H9 (cell line): Measurements from ENCODE around the gene ULK1. TPM values are rescaled to one million over a fixed set of nuclear protein-coding genes. Genes with fewer than 3 reads are reported as not detected.

Experiments used
- DNase-seq: peaks from one replicate; pipeline ENCODE4 v3.0.0-alpha.2; 2017
- H2AFZ ChIP-seq: one replicate; pipeline ENCODE4 v1.6.1; 2013; ENCODE audit warnings: mild to moderate bottlenecking, low read length, control low read depth, moderate library complexity
- H2AK5ac ChIP-seq: 2 replicates; pipeline ENCODE4 v1.6.1; 2013; ENCODE audit warnings: low read length, control low read depth, mixed read lengths; ENCODE audit not compliant: insufficient read length
- H2BK120ac ChIP-seq: one replicate; pipeline ENCODE4 v1.6.1; 2013; ENCODE audit warnings: low read depth, mild to moderate bottlenecking, low read length, control low read depth, inconsistent platforms; ENCODE audit not compliant: poor library complexity, severe bottlenecking
- H2BK12ac ChIP-seq: 2 replicates; pipeline ENCODE4 v1.6.1; 2013; ENCODE audit warnings: low read length, control low read depth, mixed read lengths, low read depth; ENCODE audit not compliant: insufficient read length
- H2BK15ac ChIP-seq: 2 replicates; pipeline ENCODE4 v1.6.1; 2013; ENCODE audit warnings: low read depth, low read length, control low read depth
- H2BK20ac ChIP-seq: one replicate; pipeline ENCODE4 v1.6.1; 2013; ENCODE audit warnings: low read depth, mild to moderate bottlenecking, low read length, control low read depth, inconsistent platforms; ENCODE audit not compliant: poor library complexity, severe bottlenecking
- H2BK5ac ChIP-seq: 2 replicates; pipeline ENCODE4 v1.6.1; 2013; ENCODE audit warnings: low read length, control low read depth, mixed read lengths; ENCODE audit not compliant: insufficient read length
- H3K14ac ChIP-seq: 2 replicates; pipeline ENCODE4 v1.6.1; 2013; ENCODE audit warnings: low read length, control low read depth; ENCODE audit not compliant: insufficient read depth
- H3K18ac ChIP-seq: 2 replicates; pipeline ENCODE4 v1.6.1; 2013; ENCODE audit warnings: low read depth, mild to moderate bottlenecking, mixed read lengths, low read length, control low read depth; ENCODE audit not compliant: insufficient read length
- H3K23ac ChIP-seq: 2 replicates; pipeline ENCODE4 v1.6.1; 2013; ENCODE audit warnings: low read length, control low read depth, mixed read lengths, low read depth; ENCODE audit not compliant: insufficient read length
- H3K23me2 ChIP-seq: 2 replicates; pipeline ENCODE4 v1.6.1; 2013; ENCODE audit warnings: low read depth, mild to moderate bottlenecking, mixed read lengths, low read length, control low read depth; ENCODE audit not compliant: insufficient read length, poor library complexity, severe bottlenecking
- H3K27ac ChIP-seq: 2 replicates; pipeline ENCODE4 v1.5.1; 2013; ENCODE audit warnings: low read length, control low read depth, mixed read lengths, low read depth; ENCODE audit not compliant: insufficient read length
- H3K27me3 ChIP-seq: 2 replicates; pipeline ENCODE4 v1.6.1; 2013; ENCODE audit warnings: low read length, control low read depth, inconsistent platforms; ENCODE audit not compliant: insufficient read depth
- H3K4ac ChIP-seq: 2 replicates; pipeline ENCODE4 v1.6.1; 2013; ENCODE audit warnings: low read depth, mild to moderate bottlenecking, control low read depth, inconsistent platforms, low read length, moderate library complexity
- H3K4me1 ChIP-seq: 2 replicates; pipeline ENCODE4 v1.6.1; 2013; ENCODE audit warnings: low read length, control low read depth, inconsistent platforms; ENCODE audit not compliant: insufficient read depth
- H3K4me2 ChIP-seq: 2 replicates; pipeline ENCODE4 v1.6.1; 2013; ENCODE audit warnings: low read length, control low read depth, mixed read lengths; ENCODE audit not compliant: insufficient read length, insufficient read depth
- H3K56ac ChIP-seq: 2 replicates; pipeline ENCODE4 v1.6.1; 2013; ENCODE audit warnings: low read depth, mild to moderate bottlenecking, mixed read lengths, low read length, control low read depth; ENCODE audit not compliant: insufficient read length
- H3K79me1 ChIP-seq: 2 replicates; pipeline ENCODE4 v1.6.1; 2013; ENCODE audit warnings: low read depth, mild to moderate bottlenecking, moderate library complexity, low read length, control low read depth, inconsistent platforms; ENCODE audit not compliant: insufficient read depth, poor library complexity, severe bottlenecking
- H3K79me2 ChIP-seq: 2 replicates; pipeline ENCODE4 v1.6.1; 2013; ENCODE audit warnings: low read length, control low read depth, inconsistent platforms; ENCODE audit not compliant: insufficient read depth
- H3K9ac ChIP-seq: 2 replicates; pipeline ENCODE4 v1.6.1; 2013; ENCODE audit warnings: low read length, control low read depth, mixed read lengths; ENCODE audit not compliant: insufficient read length; ENCODE audit errors: extremely low read depth
- H3K9me3 ChIP-seq: one replicate; pipeline ENCODE4 v1.6.1; 2013; ENCODE audit warnings: low read depth, low read length, inconsistent platforms; ENCODE audit not compliant: control insufficient read depth
- H3T11ph ChIP-seq: one replicate; pipeline ENCODE4 v1.6.1; 2013; ENCODE audit warnings: mild to moderate bottlenecking, low read length, control low read depth, inconsistent platforms
- H4K20me1 ChIP-seq: one replicate; pipeline ENCODE4 v1.6.1; 2013; ENCODE audit not compliant: control insufficient read depth, insufficient read length, insufficient read depth
- H4K5ac ChIP-seq: 2 replicates; pipeline ENCODE4 v1.6.1; 2013; ENCODE audit warnings: low read depth, mild to moderate bottlenecking, mixed read lengths, low read length, control low read depth; ENCODE audit not compliant: insufficient read length
- H4K8ac ChIP-seq: replicated peaks from 2 replicates; pipeline ENCODE4 v1.6.1; 2013; ENCODE audit warnings: low read length, control low read depth, mixed read lengths, low read depth; ENCODE audit not compliant: insufficient read length
- H4K91ac ChIP-seq: 2 replicates; pipeline ENCODE4 v1.6.1; 2013; ENCODE audit warnings: low read depth, mild to moderate bottlenecking, moderate library complexity, mixed read lengths, low read length, control low read depth; ENCODE audit not compliant: insufficient read length
- H3K27ac Mint-ChIP-seq, 3 experiments: 2 replicates in 2 of 3; 3 replicates in 1 of 3; pipeline ENCODE4 v1.8.0; 2020 to 2021; ENCODE audit warnings: mixed read lengths in 3 of 3, mild to moderate bottlenecking in 1 of 3, moderate library complexity in 1 of 3
- H3K27me3 Mint-ChIP-seq: 2 replicates; pipeline ENCODE4 v1.8.0; 2021; ENCODE audit warnings: low read depth, mild to moderate bottlenecking, moderate library complexity, mixed read lengths
- H3K36me3 Mint-ChIP-seq, 3 experiments: 2 replicates in 2 of 3; 3 replicates in 1 of 3; pipeline ENCODE4 v1.8.0; 2020 to 2021; ENCODE audit warnings: low read depth in 3 of 3, mixed read lengths in 3 of 3; ENCODE audit not compliant: insufficient read depth in 1 of 3
- H3K4me1 Mint-ChIP-seq, 2 experiments: 2 replicates each; pipeline ENCODE4 v1.8.0; 2020; ENCODE audit warnings: mixed read lengths in 2 of 2
- H3K4me3 Mint-ChIP-seq, 2 experiments: 2 replicates in 1 of 2; 3 replicates in 1 of 2; pipeline ENCODE4 v1.8.0; 2020 to 2021; ENCODE audit warnings: mild to moderate bottlenecking in 2 of 2, mixed read lengths in 2 of 2, moderate library complexity in 1 of 2
- H3K9me3 Mint-ChIP-seq, 2 experiments: 2 replicates in 1 of 2; 3 replicates in 1 of 2; pipeline ENCODE4 v1.8.0; 2020; ENCODE audit warnings: mild to moderate bottlenecking in 2 of 2, mixed read lengths in 2 of 2, moderate library complexity in 1 of 2
- CTCF ChIP-seq: fragments of 200-600 bp; sonication (generic); conservative IDR thresholded peaks from 3 replicates; pipeline ENCODE4 v1.8.0; 2021; ENCODE audit warnings: antibody characterized with exemption, mild to moderate bottlenecking
- WGBS: extraction: QIAGEN DNeasy Blood & Tissue Kit; methylation state at CpG from one replicate; pipeline ENCODE4 v1.1.7; 2013; ENCODE audit warnings: missing lambda C conversion rate, low lambda C conversion rate, mixed read lengths; ENCODE audit not compliant: insufficient read length; ENCODE audit errors: extremely low coverage; 5-methylcytosine and 5-hydroxymethylcytosine counted together
- total RNA-seq: library from RNA; stranded (reverse); gene quantifications from 2 replicates; pipeline ENCODE4 v1.2.1, GENCODE V29; 2021

ULK1 gene
- total RNA-seq, 1 experiment from 2014 or later, result 57.2 TPM

- Mint-ChIP-seq H3K27ac (no peak overlapping the region), H3K36me3 (peaks cover 12 to 37% (median 20%) of the 10 kb centered on the region in 3 experiments), H3K4me1 (no peaks in the 10 kb centered on the region), H3K4me3 (no peak overlapping the region), H3K9me3 (no peaks in the 10 kb centered on the region), H3K27me3 (no peaks in the 10 kb centered on the region)
- no peak overlapping the region for H2AK5ac ChIP-seq
- H2AFZ ChIP-seq, result no peak overlapping the region
- no peaks in the 10 kb centered on the region for H4K20me1 ChIP-seq
- H3K56ac ChIP-seq, result no peak overlapping the region
- no peaks in the 10 kb centered on the region for H3K23me2 ChIP-seq
- H2BK120ac ChIP-seq, result no peak overlapping the region
- no peak overlapping the region for H3K9ac ChIP-seq
- H4K8ac ChIP-seq, result no peak overlapping the region
- H3K14ac ChIP-seq, result no peak overlapping the region
- TF ChIP-seq CTCF, result no peak
- no peaks in the 10 kb centered on the region for H3K27me3 ChIP-seq
- WGBS, result no CpG with 5 or more reads among the region's 25 CpGs
- no peak overlapping the region for H3K27ac ChIP-seq
- H2BK15ac ChIP-seq, result no peak overlapping the region
- no peak overlapping the region for H4K5ac ChIP-seq
- no peak overlapping the region for H3K23ac ChIP-seq
- H3K4me2 ChIP-seq, result no peak overlapping the region
- no peak overlapping the region for H3T11ph ChIP-seq
- H3K4ac ChIP-seq, result no peak overlapping the region
- H3K79me2 ChIP-seq, result no peaks in the 10 kb centered on the region
- no peak overlapping the region for H2BK5ac ChIP-seq
- DNase-seq, result no peak
- no peak overlapping the region for H2BK20ac ChIP-seq
- no peak overlapping the region for H2BK12ac ChIP-seq
- H3K9me3 ChIP-seq, result no peaks in the 10 kb centered on the region
- no peak overlapping the region for H4K91ac ChIP-seq
- H3K18ac ChIP-seq, result no peak overlapping the region
- no peaks in the 10 kb centered on the region for H3K79me1 ChIP-seq
- no peaks in the 10 kb centered on the region for H3K4me1 ChIP-seq
Measured at GRCh38 chr12:131844656-131845055, 49.8 kb upstream of the ULK1 start.
